ENCODE data around the gene KLF2. TPM values are rescaled to one million over a fixed set of nuclear protein-coding genes. Genes with fewer than 3 reads are reported as not detected.

The KLF2 gene
- polyA plus RNA-seq, 4 donors, result 1.1 to 25.4 (median 6.5) TPM

- peak overlapping the region in 1 of 3 donors; percentile 71 for H3K27ac ChIP-seq (ENCODE audit: low read depth in 1 of 3, low read length in 2 of 3)
- peaks cover 0 to 34% (median 0%) of the 10 kb centered on the region in 3 donors for H3K36me3 ChIP-seq (ENCODE audit: control insufficient read depth in 3 of 3, insufficient read depth in 2 of 3, low read depth in 1 of 3, low read length in 3 of 3)
- H3K27me3 ChIP-seq (ENCODE audit: control insufficient read depth in 3 of 3, insufficient read depth in 3 of 3, low read length in 3 of 3), result peaks cover 0 to 2% (median 0%) of the 10 kb centered on the region in 3 donors
- DNase-seq, result no peak
- 37 to 53% (median 48%) methylated on average over 9 of the region's 9 CpGs for WGBS, 3 donors
- FAIRE-seq, result no peak
- peaks cover 3 to 36% (median 14%) of the 10 kb centered on the region in 3 donors for H3K4me1 ChIP-seq (ENCODE audit: control insufficient read depth in 3 of 3, insufficient read depth in 2 of 3, low read depth in 1 of 3, low read length in 2 of 3)
- no peak overlapping the region for H3K4me3 ChIP-seq (ENCODE audit: low read depth in 1 of 3, low read length in 3 of 3)
- H3K9me3 ChIP-seq (ENCODE audit: control insufficient read depth in 2 of 2, insufficient read depth in 1 of 2, low read depth in 1 of 2, low read length in 1 of 2), result no peaks in the 10 kb centered on the region
These were observed 41.4 kb downstream of the KLF2 start for GRCh38 chr19:16366056-16366432.

GRCh38 chr19:16366433-16367260 lies 42.0 kb downstream of the KLF2 start:
- DNase-seq, result no peak
- no peak for FAIRE-seq
- H3K36me3 ChIP-seq (ENCODE audit: control insufficient read depth in 3 of 3, insufficient read depth in 2 of 3, low read depth in 1 of 3, low read length in 3 of 3), result peaks cover 0 to 37% (median 0%) of the 10 kb centered on the region in 3 donors
- no peaks in the 10 kb centered on the region for H3K9me3 ChIP-seq (ENCODE audit: control insufficient read depth in 2 of 2, insufficient read depth in 1 of 2, low read depth in 1 of 2, low read length in 1 of 2)
- H3K27me3 ChIP-seq (ENCODE audit: control insufficient read depth in 3 of 3, insufficient read depth in 3 of 3, low read length in 3 of 3), result peaks cover 0 to 2% (median 0%) of the 10 kb centered on the region in 3 donors
- H3K4me1 ChIP-seq (ENCODE audit: control insufficient read depth in 3 of 3, insufficient read depth in 2 of 3, low read depth in 1 of 3, low read length in 2 of 3), result peaks cover 3 to 40% (median 14%) of the 10 kb centered on the region in 3 donors
- H3K27ac ChIP-seq (ENCODE audit: low read depth in 1 of 3, low read length in 2 of 3), result peak overlapping the region in 1 of 3 donors; percentile 71
- no peak overlapping the region for H3K4me3 ChIP-seq (ENCODE audit: low read depth in 1 of 3, low read length in 3 of 3)
- 59 to 76% (median 64%) methylated on average over 25 of the region's 25 CpGs for WGBS, 3 donors

GRCh38 chr19:16367261-16367683 lies 42.6 kb downstream of the KLF2 start:
- Histone ChIP-seq H3K27me3 (ENCODE audit: control insufficient read depth in 3 of 3, insufficient read depth in 3 of 3, low read length in 3 of 3) (peaks cover 0 to 2% (median 0%) of the 10 kb centered on the region in 3 donors), H3K4me1 (ENCODE audit: control insufficient read depth in 3 of 3, insufficient read depth in 2 of 3, low read depth in 1 of 3, low read length in 2 of 3) (peaks cover 8 to 47% (median 15%) of the 10 kb centered on the region in 3 donors), H3K36me3 (ENCODE audit: control insufficient read depth in 3 of 3, insufficient read depth in 2 of 3, low read depth in 1 of 3, low read length in 3 of 3) (peaks cover 0 to 38% (median 0%) of the 10 kb centered on the region in 3 donors), H3K4me3 (ENCODE audit: low read depth in 1 of 3, low read length in 3 of 3) (no peak overlapping the region), H3K9me3 (ENCODE audit: control insufficient read depth in 2 of 2, insufficient read depth in 1 of 2, low read depth in 1 of 2, low read length in 1 of 2) (no peaks in the 10 kb centered on the region), H3K27ac (ENCODE audit: low read depth in 1 of 3, low read length in 2 of 3) (peak overlapping the region in 1 of 3 donors; percentile 71)
- peak in 1 of 2 donors; percentile 36 for DNase-seq
- 67 to 90% (median 70%) methylated on average over 10 of the region's 10 CpGs for WGBS, 3 donors
- no peak for FAIRE-seq

- Histone ChIP-seq H3K4me3 (ENCODE audit: low read depth in 1 of 3, low read length in 3 of 3) (no peak overlapping the region), H3K4me1 (ENCODE audit: control insufficient read depth in 3 of 3, insufficient read depth in 2 of 3, low read depth in 1 of 3, low read length in 2 of 3) (peaks cover 10 to 41% (median 11%) of the 10 kb centered on the region in 3 donors), H3K36me3 (ENCODE audit: control insufficient read depth in 3 of 3, insufficient read depth in 2 of 3, low read depth in 1 of 3, low read length in 3 of 3) (peaks cover 0 to 48% (median 0%) of the 10 kb centered on the region in 3 donors), H3K27me3 (ENCODE audit: control insufficient read depth in 3 of 3, insufficient read depth in 3 of 3, low read length in 3 of 3) (peaks cover 0 to 2% (median 0%) of the 10 kb centered on the region in 3 donors), H3K27ac (ENCODE audit: low read depth in 1 of 3, low read length in 2 of 3) (no peak overlapping the region), H3K9me3 (ENCODE audit: control insufficient read depth in 2 of 2, insufficient read depth in 1 of 2, low read depth in 1 of 2, low read length in 1 of 2) (no peaks in the 10 kb centered on the region)
- FAIRE-seq (no peak), DNase-seq (no peak)
- 65 to 79% (median 66%) methylated on average over 18 of the region's 18 CpGs for WGBS, 3 donors
These were observed 44.0 kb downstream of the KLF2 start for GRCh38 chr19:16368385-16369305.

- peaks cover 6 to 35% (median 11%) of the 10 kb centered on the region in 3 donors for H3K4me1 ChIP-seq (ENCODE audit: control insufficient read depth in 3 of 3, insufficient read depth in 2 of 3, low read depth in 1 of 3, low read length in 2 of 3)
- H3K27ac ChIP-seq (ENCODE audit: low read depth in 1 of 3, low read length in 2 of 3), result no peak overlapping the region
These were observed 44.7 kb downstream of the KLF2 start for GRCh38 chr19:16369306-16369663.

GRCh38 chr19:16369664-16370576 lies 45.3 kb downstream of the KLF2 start:
- peaks cover 0 to 2% (median 0%) of the 10 kb centered on the region in 3 donors for H3K27me3 ChIP-seq (ENCODE audit: control insufficient read depth in 3 of 3, insufficient read depth in 3 of 3, low read length in 3 of 3)
- DNase-seq (no peak), FAIRE-seq (no peak)
- no peak overlapping the region for H3K27ac ChIP-seq (ENCODE audit: low read depth in 1 of 3, low read length in 2 of 3)
- H3K4me1 ChIP-seq (ENCODE audit: control insufficient read depth in 3 of 3, insufficient read depth in 2 of 3, low read depth in 1 of 3, low read length in 2 of 3), result peaks cover 5 to 30% (median 10%) of the 10 kb centered on the region in 3 donors
- 81 to 84% (median 82%) methylated on average over 22 of the region's 22 CpGs for WGBS, 3 donors
- H3K36me3 ChIP-seq (ENCODE audit: control insufficient read depth in 3 of 3, insufficient read depth in 2 of 3, low read depth in 1 of 3, low read length in 3 of 3), result peaks cover 0 to 55% (median 2%) of the 10 kb centered on the region in 3 donors
- no peaks in the 10 kb centered on the region for H3K9me3 ChIP-seq (ENCODE audit: control insufficient read depth in 2 of 2, insufficient read depth in 1 of 2, low read depth in 1 of 2, low read length in 1 of 2)
- H3K4me3 ChIP-seq (ENCODE audit: low read depth in 1 of 3, low read length in 3 of 3), result no peak overlapping the region

More at GRCh38 chr19:16369306-16369663, 44.7 kb downstream of the KLF2 start:
- Histone ChIP-seq H3K4me3 (ENCODE audit: low read depth in 1 of 3, low read length in 3 of 3) (no peak overlapping the region), H3K36me3 (ENCODE audit: control insufficient read depth in 3 of 3, insufficient read depth in 2 of 3, low read depth in 1 of 3, low read length in 3 of 3) (peaks cover 0 to 52% (median 0%) of the 10 kb centered on the region in 3 donors), H3K9me3 (ENCODE audit: control insufficient read depth in 2 of 2, insufficient read depth in 1 of 2, low read depth in 1 of 2, low read length in 1 of 2) (no peaks in the 10 kb centered on the region), H3K27me3 (ENCODE audit: control insufficient read depth in 3 of 3, insufficient read depth in 3 of 3, low read length in 3 of 3) (peaks cover 0 to 2% (median 0%) of the 10 kb centered on the region in 3 donors)
- no peak for FAIRE-seq
- no peak for DNase-seq
- WGBS, 3 donors, result 67 to 83% (median 71%) methylated on average over 3 of the region's 3 CpGs

- Histone ChIP-seq H3K27me3 (ENCODE audit: control insufficient read depth in 3 of 3, insufficient read depth in 3 of 3, low read length in 3 of 3) (peaks cover 0 to 2% (median 0%) of the 10 kb centered on the region in 3 donors), H3K4me3 (ENCODE audit: low read depth in 1 of 3, low read length in 3 of 3) (no peak overlapping the region), H3K36me3 (ENCODE audit: control insufficient read depth in 3 of 3, insufficient read depth in 2 of 3, low read depth in 1 of 3, low read length in 3 of 3) (peaks cover 0 to 59% (median 4%) of the 10 kb centered on the region in 3 donors), H3K4me1 (ENCODE audit: control insufficient read depth in 3 of 3, insufficient read depth in 2 of 3, low read depth in 1 of 3, low read length in 2 of 3) (peaks cover 2 to 21% (median 8%) of the 10 kb centered on the region in 3 donors), H3K9me3 (ENCODE audit: control insufficient read depth in 2 of 2, insufficient read depth in 1 of 2, low read depth in 1 of 2, low read length in 1 of 2) (no peaks in the 10 kb centered on the region), H3K27ac (ENCODE audit: low read depth in 1 of 3, low read length in 2 of 3) (peak overlapping the region in 1 of 3 donors; percentile 79)
- no peak for FAIRE-seq
- no peak for DNase-seq
- 56 to 68% (median 61%) methylated on average over 15 of the region's 15 CpGs for WGBS, 3 donors
These were observed 46.2 kb downstream of the KLF2 start for GRCh38 chr19:16370641-16371391.
